Trophoblast cell (in vitro differentiated cells and primary cell): ENCODE results near the gene L3MBTL4.

Experiments
- DNase-seq, 2 donors: peaks; one replicate each; pipeline ENCODE4 v3.0.0-alpha.2; 2016
- H2AFZ ChIP-seq: 2 replicates; pipeline ENCODE4 v1.6.1; 2013; ENCODE audit warnings: low read length, moderate library complexity, mild to moderate bottlenecking; ENCODE audit not compliant: insufficient read depth, poor library complexity
- H2AK5ac ChIP-seq: 2 replicates; pipeline ENCODE4 v1.6.1; 2013; ENCODE audit warnings: mild to moderate bottlenecking, low read length
- H2BK120ac ChIP-seq: 2 replicates; pipeline ENCODE4 v1.6.1; 2013; ENCODE audit warnings: low read length, mild to moderate bottlenecking, moderate library complexity; ENCODE audit not compliant: insufficient read depth, poor library complexity
- H2BK12ac ChIP-seq: 2 replicates; pipeline ENCODE4 v1.6.1; 2013; ENCODE audit warnings: mild to moderate bottlenecking, low read length, moderate library complexity
- H2BK5ac ChIP-seq: 2 replicates; pipeline ENCODE4 v1.6.1; 2013; ENCODE audit warnings: low read length, low read depth, moderate library complexity, mild to moderate bottlenecking; ENCODE audit not compliant: poor library complexity
- H3K14ac ChIP-seq: 2 replicates; pipeline ENCODE4 v1.6.1; 2013; ENCODE audit warnings: mild to moderate bottlenecking, low read length
- H3K18ac ChIP-seq: 2 replicates; pipeline ENCODE4 v1.6.1; 2013; ENCODE audit warnings: mild to moderate bottlenecking, low read length
- H3K23ac ChIP-seq: 2 replicates; pipeline ENCODE4 v1.6.1; 2013; ENCODE audit warnings: low read length
- H3K27ac ChIP-seq: 2 replicates; pipeline ENCODE4 v1.5.1; 2013; ENCODE audit warnings: low read depth, mild to moderate bottlenecking, inconsistent platforms, low read length, moderate library complexity
- H3K27me3 ChIP-seq: 2 replicates; pipeline ENCODE4 v1.6.1; 2013; ENCODE audit warnings: inconsistent platforms, mild to moderate bottlenecking, low read length, moderate library complexity; ENCODE audit not compliant: insufficient read depth
- H3K36me3 ChIP-seq, 2 experiments: 1 replicate in 1 of 2; 2 replicates in 1 of 2; pipeline ENCODE4 v1.6.1; 2013; ENCODE audit warnings: low read length in 2 of 2, mild to moderate bottlenecking in 2 of 2, moderate library complexity in 1 of 2; ENCODE audit not compliant: insufficient read depth in 2 of 2, control insufficient read depth in 1 of 2
- H3K4ac ChIP-seq: 2 replicates; pipeline ENCODE4 v1.6.1; 2013; ENCODE audit warnings: low read depth, mild to moderate bottlenecking, low read length, moderate library complexity
- H3K4me1 ChIP-seq, 2 experiments: 1 replicate in 1 of 2; 2 replicates in 1 of 2; pipeline ENCODE4 v1.6.1; 2013; ENCODE audit warnings: low read length in 2 of 2, mild to moderate bottlenecking in 2 of 2, moderate library complexity in 1 of 2; ENCODE audit not compliant: insufficient read depth in 2 of 2, control insufficient read depth in 1 of 2
- H3K4me2 ChIP-seq: 2 replicates; pipeline ENCODE4 v1.6.1; 2013; ENCODE audit warnings: inconsistent platforms, mild to moderate bottlenecking, low read length, moderate library complexity
- H3K4me3 ChIP-seq: 2 replicates; pipeline ENCODE4 v1.5.1; 2013; ENCODE audit warnings: mild to moderate bottlenecking, low read depth, low read length, inconsistent platforms
- H3K79me1 ChIP-seq: one replicate; pipeline ENCODE4 v1.6.1; 2013; ENCODE audit warnings: low read length
- H3K79me2 ChIP-seq: 2 replicates; pipeline ENCODE4 v1.6.1; 2013; ENCODE audit warnings: low read length, mild to moderate bottlenecking; ENCODE audit not compliant: control insufficient read depth, insufficient read depth, poor library complexity
- H3K9ac ChIP-seq: 2 replicates; pipeline ENCODE4 v1.6.1; 2013; ENCODE audit warnings: mild to moderate bottlenecking, low read length
- H3K9me3 ChIP-seq: 2 replicates; pipeline ENCODE4 v1.6.1; 2013; ENCODE audit warnings: low read depth, mild to moderate bottlenecking, control low read depth, inconsistent platforms, low read length; ENCODE audit not compliant: insufficient read depth
- H4K12ac ChIP-seq: 2 replicates; pipeline ENCODE4 v1.6.1; 2013; ENCODE audit warnings: low read depth, mild to moderate bottlenecking, low read length, moderate library complexity
- H4K8ac ChIP-seq: 2 replicates; pipeline ENCODE4 v1.6.1; 2013; ENCODE audit warnings: low read depth, mild to moderate bottlenecking, low read length, moderate library complexity
- H4K91ac ChIP-seq: one replicate; pipeline ENCODE4 v1.6.1; 2013; ENCODE audit warnings: low read depth, mild to moderate bottlenecking, low read length, moderate library complexity
- WGBS: extraction: QIAGEN DNeasy Blood & Tissue Kit; methylation state at CpG from one replicate; pipeline ENCODE4 v1.1.7; 2013; ENCODE audit warnings: missing lambda C conversion rate; ENCODE audit not compliant: insufficient read length, insufficient coverage; ENCODE audit errors: extremely low coverage; 5-methylcytosine and 5-hydroxymethylcytosine counted together

L3MBTL4 gene

GRCh38 chr18:6423289-6423688 is 8.6 kb upstream of the L3MBTL4 start:
- Histone ChIP-seq H4K8ac (no peak overlapping the region), H3K79me2 (no peaks in the 10 kb centered on the region), H3K18ac (no peak overlapping the region), H2BK120ac (no peak overlapping the region), H3K9ac (no peak overlapping the region), H3K14ac (no peak overlapping the region), H2AK5ac (no peak overlapping the region), H2AFZ (no peak overlapping the region), H4K12ac (no peak overlapping the region), H3K23ac (no peak overlapping the region), H3K4ac (no peak overlapping the region), H2BK12ac (no peak overlapping the region), H3K36me3 (no peaks in the 10 kb centered on the region), H2BK5ac (no peak overlapping the region), H3K4me1 (no peaks in the 10 kb centered on the region), H4K91ac (no peak overlapping the region), H3K79me1 (no peaks in the 10 kb centered on the region), H3K4me2 (no peak overlapping the region), H3K9me3 (no peaks in the 10 kb centered on the region), H3K4me3 (no peak overlapping the region), H3K27me3 (no peaks in the 10 kb centered on the region), H3K27ac (no peak overlapping the region)
- no peak for DNase-seq
- no CpG with 5 or more reads among the region's 5 CpGs for WGBS

GRCh38 chr18:6414118-6414722 is 491 bp downstream of the L3MBTL4 start:
- Histone ChIP-seq H3K79me2 (peaks cover 3% of the 10 kb centered on the region), H3K9me3 (peaks cover 3% of the 10 kb centered on the region), H3K4ac (peak overlapping the region; percentile 50), H2BK5ac (no peak overlapping the region), H3K4me1 (peaks cover 10 to 11% of the 10 kb centered on the region in 2 experiments), H3K79me1 (no peaks in the 10 kb centered on the region), H4K12ac (peak overlapping the region; percentile 50), H3K9ac (peak overlapping the region; percentile 28), H2AK5ac (no peak overlapping the region), H3K14ac (peak overlapping the region; percentile 60), H3K23ac (no peak overlapping the region), H2AFZ (peak overlapping the region; percentile 70), H3K27ac (no peak overlapping the region), H3K4me2 (peak overlapping the region; percentile 100), H2BK120ac (peak overlapping the region; percentile 62), H4K91ac (peak overlapping the region; percentile 28), H4K8ac (peak overlapping the region; percentile 70), H3K36me3 (no peaks in the 10 kb centered on the region), H3K18ac (peak overlapping the region; percentile 81), H3K4me3 (peak overlapping the region; percentile 82), H3K27me3 (peaks cover 20% of the 10 kb centered on the region), H2BK12ac (peak overlapping the region; percentile 75)
- DNase-seq: peak in 1 of 2 donors; percentile 25
- no CpG with 5 or more reads among the region's 68 CpGs for WGBS

DNA sequence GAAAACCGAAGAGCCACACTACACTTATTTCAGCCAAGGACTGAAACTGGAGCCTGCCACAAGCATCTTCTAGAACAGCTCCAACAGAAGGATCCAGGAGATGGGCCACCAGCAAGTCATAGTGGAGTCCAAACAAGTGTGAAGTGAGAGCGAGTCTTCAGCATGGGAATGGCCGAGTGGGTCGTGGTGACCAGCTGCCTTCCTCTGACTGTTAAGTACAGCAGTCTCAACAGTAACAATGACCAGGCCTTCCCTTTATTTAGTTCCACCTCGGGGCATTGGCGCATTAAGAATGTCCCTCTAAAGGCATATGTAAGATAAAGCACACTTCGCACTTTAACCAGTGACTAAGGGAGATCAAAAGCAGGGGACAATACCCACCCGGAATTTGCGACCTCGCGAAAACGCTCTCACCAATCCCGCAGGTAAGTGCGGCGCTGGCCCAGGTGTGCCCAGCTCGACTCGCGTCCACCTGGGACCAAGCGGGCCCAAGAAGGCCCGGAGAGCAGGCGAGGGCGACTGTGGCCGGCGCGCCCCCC is 1.1 kb downstream of the L3MBTL4 start:
- H3K27me3 ChIP-seq: peaks cover 20% of the 10 kb centered on the region
- no CpG with 5 or more reads among the region's 25 CpGs for WGBS
- no peak overlapping the region for H4K91ac ChIP-seq
- no peak overlapping the region for H4K12ac ChIP-seq
- H4K8ac ChIP-seq: no peak overlapping the region
- no peak overlapping the region for H3K4ac ChIP-seq
- no peaks in the 10 kb centered on the region for H3K79me1 ChIP-seq
- no peak overlapping the region for H2AK5ac ChIP-seq
- H3K4me2 ChIP-seq: peak overlapping the region; percentile 100
- no peaks in the 10 kb centered on the region for H3K36me3 ChIP-seq
- no peak overlapping the region for H3K23ac ChIP-seq
- peaks cover 10 to 11% of the 10 kb centered on the region in 2 experiments for H3K4me1 ChIP-seq
- no peak overlapping the region for H3K14ac ChIP-seq
- DNase-seq: no peak
- H3K27ac ChIP-seq: no peak overlapping the region
- H3K9me3 ChIP-seq: peaks cover 3% of the 10 kb centered on the region
- H2BK5ac ChIP-seq: no peak overlapping the region
- H3K9ac ChIP-seq: no peak overlapping the region
- H3K18ac ChIP-seq: no peak overlapping the region
- H2AFZ ChIP-seq: no peak overlapping the region
- peak overlapping the region; percentile 82 for H3K4me3 ChIP-seq
- peaks cover 3% of the 10 kb centered on the region for H3K79me2 ChIP-seq
- peak overlapping the region; percentile 62 for H2BK120ac ChIP-seq
- H2BK12ac ChIP-seq: no peak overlapping the region

DNA sequence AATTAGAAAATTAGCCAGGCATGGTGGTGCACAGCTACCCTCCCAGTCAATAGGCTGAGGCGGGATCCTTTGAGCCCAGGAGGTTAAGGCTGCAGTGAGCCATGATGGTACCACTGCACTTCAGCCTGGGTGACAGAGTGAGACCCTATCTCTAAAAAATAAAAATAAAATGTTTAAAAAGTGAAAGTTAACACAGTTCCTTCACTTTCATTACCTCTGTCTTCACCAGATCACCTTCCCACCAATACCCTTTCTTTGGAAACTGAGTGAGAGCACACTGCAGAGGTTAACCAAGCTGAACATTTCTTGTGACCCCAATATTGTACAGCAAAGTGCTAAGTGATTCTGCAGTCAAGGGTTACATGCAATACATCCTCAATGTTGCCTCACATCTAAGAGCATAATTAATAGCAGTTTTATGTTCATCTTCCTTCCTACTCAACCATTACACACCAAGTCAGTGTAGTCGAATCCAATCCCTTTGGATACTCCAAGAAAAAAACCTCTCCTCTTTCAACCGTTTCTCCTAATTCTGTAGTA is 1.7 kb downstream of the L3MBTL4 start:
- Histone ChIP-seq H3K79me2 (peaks cover 3% of the 10 kb centered on the region), H4K8ac (no peak overlapping the region), H4K12ac (no peak overlapping the region), H3K18ac (no peak overlapping the region), H3K4me2 (no peak overlapping the region), H2AFZ (no peak overlapping the region), H2BK5ac (no peak overlapping the region), H2AK5ac (no peak overlapping the region), H3K27me3 (peaks cover 20% of the 10 kb centered on the region), H3K14ac (no peak overlapping the region), H3K79me1 (no peaks in the 10 kb centered on the region), H3K27ac (no peak overlapping the region), H2BK12ac (no peak overlapping the region), H4K91ac (no peak overlapping the region), H3K9ac (no peak overlapping the region), H3K9me3 (peaks cover 3% of the 10 kb centered on the region), H3K4me1 (peaks cover 10 to 11% of the 10 kb centered on the region in 2 experiments), H3K23ac (no peak overlapping the region), H3K4ac (no peak overlapping the region), H3K4me3 (no peak overlapping the region), H3K36me3 (no peaks in the 10 kb centered on the region), H2BK120ac (no peak overlapping the region)
- no peak for DNase-seq
- WGBS: no CpG with 5 or more reads among the region's 3 CpGs
